SW 1271 (cell line): ENCODE data around the gene MED26.
A peak's percentile ranks its signal among the peaks of the same experiment; 100 is the strongest.

ENCODE experiments used
- DNase-seq, 2 experiments: peaks; one replicate each; lab custom pipeline; 2025; lab: John Stamatoyannopoulos, UW

MED26 gene

DNA sequence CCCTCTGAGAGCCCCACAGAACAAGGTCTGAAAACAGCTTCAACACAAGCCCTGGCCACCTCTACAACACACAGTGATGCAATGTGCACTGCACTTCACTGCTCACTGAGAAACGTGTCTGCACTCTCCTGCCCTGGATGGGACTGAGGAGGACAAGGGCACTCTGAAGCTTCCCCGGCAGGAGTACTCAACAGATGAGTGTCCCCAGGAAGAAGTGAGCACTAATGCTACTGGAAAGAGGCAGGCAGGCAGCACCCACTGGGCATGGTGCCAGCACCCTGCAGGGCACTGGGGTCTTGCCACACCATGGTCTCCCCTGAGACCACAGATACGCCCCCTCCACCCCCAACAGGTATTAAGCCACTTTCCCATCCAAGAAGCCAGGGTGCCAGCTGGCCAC, 38.1 kb downstream of the MED26 start:
- no peak for DNase-seq

- DNase-seq: no peak
Measured at GRCh38 chr19:16588824-16589577, 39.0 kb downstream of the MED26 start.

- DNase-seq: no peak
Measured at GRCh38 chr19:16587833-16588823, 39.9 kb downstream of the MED26 start.

GRCh38 chr19:16586991-16587832, 40.8 kb downstream of the MED26 start:
- no peak for DNase-seq

- no peak for DNase-seq
Measured at GRCh38 chr19:16586477-16586871, 41.5 kb downstream of the MED26 start.

GRCh38 chr19:16585808-16586476, 42.1 kb downstream of the MED26 start:
- no peak for DNase-seq

DNA sequence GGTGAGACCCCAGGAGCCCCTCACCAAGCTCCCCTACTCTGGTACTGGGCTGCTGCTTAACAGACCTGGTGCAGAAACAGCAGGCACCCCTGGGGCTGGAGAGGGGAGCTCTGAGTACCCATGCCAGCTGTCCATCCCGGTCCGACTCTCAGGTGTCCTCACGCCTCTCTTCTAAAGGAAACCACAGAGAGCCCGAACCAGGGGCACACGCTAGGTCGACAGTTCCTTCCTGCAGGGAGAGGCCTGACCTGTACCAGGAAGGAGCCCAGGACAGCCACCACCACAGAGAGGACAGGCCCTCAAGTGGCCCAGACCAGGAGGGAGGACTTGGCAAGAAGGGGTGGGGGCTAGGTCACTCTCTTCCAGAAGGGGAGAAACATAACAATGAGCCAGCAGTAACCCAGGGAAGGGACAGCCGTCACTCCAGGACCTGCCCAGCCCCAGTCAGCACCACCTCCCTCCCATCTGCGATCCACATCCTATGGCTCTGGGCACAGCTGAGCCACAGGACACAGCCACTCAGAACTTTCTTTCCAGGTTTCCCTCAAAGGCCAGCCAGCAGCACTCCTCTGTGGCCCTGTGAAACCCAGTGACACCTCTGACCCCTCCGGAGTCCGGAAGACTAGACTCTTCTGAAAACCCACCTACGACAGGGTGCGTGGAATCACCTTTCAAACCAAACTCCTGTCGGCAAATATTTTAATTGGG, 42.8 kb downstream of the MED26 start:
- DNase-seq: no peak

DNA sequence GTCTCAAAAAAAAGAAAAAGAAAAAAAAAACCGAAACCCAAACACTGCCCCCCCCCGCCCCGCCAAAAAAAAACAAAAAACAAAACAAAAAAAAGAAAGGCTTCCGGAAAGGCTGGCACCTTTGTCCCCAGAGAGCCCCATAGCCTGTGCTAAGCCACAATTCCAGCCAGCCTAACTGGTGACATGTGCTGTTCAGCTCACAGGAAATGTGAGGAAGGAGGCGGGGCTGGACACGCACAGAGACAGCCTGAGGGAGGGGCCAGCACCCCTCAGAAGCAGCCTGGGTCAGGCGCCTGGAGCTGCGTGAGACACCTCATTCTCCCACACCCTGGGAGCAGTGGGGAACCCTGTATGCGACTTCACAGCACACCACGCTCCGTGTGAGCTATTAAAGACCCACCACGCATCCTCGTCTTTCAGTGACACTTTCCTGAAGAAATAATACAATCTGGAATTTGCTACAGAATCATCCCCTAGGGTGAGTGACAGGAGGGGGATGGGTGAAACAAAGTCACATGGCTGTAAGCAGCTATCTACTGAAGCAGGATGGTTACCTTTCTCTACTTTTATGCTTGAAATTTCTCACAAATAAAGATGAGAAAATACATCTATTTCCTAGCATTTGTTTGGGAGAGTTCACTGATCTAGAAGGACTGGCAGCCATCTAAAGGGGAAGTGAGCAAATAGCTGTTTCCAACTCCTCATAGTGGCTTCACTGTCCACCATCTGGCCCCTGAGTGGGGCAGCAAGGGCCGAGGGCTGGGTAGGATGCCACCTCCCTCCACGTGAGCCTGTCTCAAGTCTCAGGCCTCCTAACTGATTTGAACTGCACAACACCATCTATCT, 43.5 kb downstream of the MED26 start:
- peak; percentile 64 to 75 for DNase-seq

DNA sequence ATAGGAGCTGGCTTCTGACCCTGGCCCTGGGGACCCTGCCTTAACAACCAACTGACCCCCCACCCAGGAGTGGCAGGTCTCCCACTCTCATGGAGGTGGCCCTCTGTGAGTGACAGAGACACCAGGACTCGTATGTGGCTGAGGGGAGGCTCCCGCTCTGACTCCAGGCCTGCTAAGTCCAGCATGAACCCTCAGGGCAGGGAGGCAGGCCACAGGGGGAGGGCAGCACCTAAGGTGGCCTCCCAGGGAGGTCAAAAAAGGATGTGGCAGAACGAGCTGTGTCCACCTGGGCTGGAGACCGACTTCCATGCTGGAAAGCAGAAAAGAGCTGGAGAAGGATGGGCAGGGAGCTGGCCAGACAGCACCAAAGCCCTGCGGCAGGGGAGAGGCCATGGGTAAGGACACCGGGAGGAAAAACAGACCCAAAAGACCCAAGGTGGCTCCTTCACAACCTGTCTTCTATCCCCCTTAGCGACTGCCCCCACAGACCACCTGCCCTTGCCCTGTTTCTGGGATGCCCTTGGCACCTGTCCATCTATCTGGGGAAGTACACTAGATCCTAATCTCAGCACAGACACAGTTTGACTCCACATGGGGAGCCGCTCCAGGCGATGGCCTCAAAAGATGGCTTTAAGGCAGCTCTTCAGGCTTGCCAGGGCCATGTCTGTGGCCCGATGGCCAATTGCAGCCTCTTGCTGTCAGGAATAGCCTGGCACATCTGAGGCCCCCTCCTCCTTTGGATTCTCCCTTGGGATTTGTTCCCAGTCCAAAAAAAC, 45.3 kb downstream of the MED26 start:
- DNase-seq: no peak

GRCh38 chr19:16581971-16582343, 46.0 kb downstream of the MED26 start:
- no peak for DNase-seq

- DNase-seq: no peak
Measured at GRCh38 chr19:16581145-16581970, 46.6 kb downstream of the MED26 start.

GRCh38 chr19:16579381-16579780, 48.6 kb downstream of the MED26 start:
- no peak for DNase-seq

DNA sequence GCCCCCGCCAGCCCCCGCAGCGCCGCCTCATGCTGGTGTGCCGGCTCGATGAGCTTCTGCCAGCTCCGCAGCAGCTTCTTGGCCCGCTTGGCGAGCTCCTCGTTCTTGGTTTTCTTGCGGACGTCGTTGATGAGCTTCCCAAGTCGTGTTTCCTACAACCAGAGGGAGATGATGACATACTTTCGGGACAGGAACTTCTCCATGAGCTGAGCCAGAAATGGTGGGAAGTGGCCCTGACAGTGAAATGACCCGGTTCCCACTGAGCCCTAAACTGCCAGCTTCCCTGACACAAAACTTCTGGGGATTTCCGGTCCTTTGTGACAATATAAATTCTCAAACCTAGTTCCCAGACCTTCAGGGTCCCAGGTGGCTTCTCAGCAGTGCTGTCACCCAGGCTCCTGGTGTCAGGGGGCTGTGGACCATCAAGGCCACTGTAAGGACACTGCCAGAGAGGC, 50.4 kb downstream of the MED26 start:
- no peak for DNase-seq

DNA sequence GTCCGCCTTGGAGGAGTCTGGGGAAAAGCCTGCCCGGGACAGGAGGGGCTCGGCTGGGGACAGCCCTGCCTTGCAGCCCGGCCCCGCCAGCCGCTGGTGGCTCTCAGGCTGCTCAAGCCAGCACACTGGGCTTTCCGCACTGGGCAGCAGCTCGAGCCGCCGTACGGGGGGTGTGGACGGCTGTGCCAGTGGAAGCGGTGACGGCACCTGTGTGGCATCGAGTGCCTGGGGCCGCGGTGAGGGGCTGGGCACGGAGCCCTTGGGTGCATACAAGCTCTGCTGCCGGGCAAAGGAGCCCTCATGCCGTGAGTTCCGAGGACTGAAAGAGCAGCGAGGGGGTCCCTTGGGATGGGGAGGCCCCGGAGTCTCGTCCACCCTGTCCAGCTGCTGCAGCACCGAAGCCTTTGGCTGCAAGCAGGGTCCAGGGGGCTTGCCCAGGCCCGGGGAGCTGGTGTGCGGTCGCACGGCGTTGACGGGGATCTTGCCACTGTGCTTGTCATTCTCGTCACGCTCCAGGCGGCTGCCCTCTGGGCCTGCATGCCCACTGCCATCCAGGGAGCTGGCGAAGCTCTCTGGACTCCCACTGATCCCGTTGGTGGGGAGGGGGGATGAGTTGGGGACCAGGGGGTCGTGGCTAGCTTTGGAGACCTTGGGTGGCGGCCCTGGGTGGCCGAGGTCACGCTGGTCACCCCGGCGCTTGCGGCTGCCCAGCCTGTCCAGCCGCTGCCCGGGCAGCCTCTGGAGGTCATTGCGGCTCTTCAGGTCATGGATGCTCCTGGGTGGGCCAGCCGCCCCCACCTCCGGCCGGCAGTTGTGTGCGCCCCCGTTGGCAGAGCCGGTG, 51.1 kb downstream of the MED26 start:
- no peak for DNase-seq

DNA sequence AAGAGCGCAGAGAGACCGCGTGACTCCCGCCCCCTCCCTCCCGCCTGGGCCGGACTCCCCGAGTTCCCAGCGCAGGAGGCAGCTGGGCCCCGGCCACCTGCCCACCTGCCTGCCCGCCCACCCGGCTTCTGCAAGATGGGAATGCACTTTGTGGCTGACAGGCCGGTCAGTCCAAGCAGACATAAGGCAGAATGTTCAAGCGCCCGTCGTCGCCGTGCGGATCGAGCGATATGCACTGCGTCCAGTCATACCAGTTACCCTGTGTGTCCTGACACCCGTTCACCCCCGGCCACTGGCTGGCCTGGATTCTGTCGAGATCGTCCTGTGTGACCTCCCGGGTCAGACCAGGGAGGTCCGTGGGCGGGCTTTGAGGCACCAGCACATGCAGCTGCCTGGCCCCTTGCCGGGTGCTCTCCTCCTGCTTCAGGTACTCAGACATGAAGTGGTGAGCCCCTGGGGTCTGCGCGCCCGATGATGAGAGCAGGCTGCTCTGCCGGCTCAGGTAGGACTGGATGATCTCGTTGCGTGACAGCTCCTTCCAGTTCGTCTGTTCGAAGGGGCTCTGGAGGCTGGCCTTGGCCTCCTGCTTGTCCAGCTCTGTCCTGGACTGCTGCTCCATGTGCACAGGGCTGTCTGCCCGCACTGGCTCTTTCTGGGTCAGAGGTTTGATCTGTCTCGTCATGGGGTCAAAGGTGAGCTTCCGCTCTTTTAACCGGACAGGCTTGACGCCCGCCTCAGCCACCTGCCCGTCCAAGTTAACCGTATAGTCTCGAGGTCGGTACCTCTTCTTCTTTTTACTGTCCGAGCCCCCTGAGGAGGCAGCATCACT, 51.9 kb downstream of the MED26 start:
- no peak for DNase-seq

GRCh38 chr19:16575282-16575681, 52.7 kb downstream of the MED26 start:
- no peak for DNase-seq
